ENCODE results near the gene NTNG2.
A peak's percentile ranks its signal among the peaks of the same experiment; 100 is the strongest.
"Not testable (repeated sequence)": the region's sequence is repeated elsewhere in the genome, so short reads cannot be mapped to it uniquely, and the experiment has no call there.

NTNG2 gene

GRCh38 chr9:132129535-132129934 lies 32.3 kb upstream of the NTNG2 start:
- DNase-seq (ENCODE audit: insufficient read length) (no peak), FAIRE-seq (no peak)
- TF ChIP-seq POLR2A (IDR thresholded peaks at IDR 0.05; ENCODE audit: low read depth, low read length) (no peak), POLR2AphosphoS5 (IDR thresholded peaks at IDR 0.05; ENCODE audit: low read depth, low read length) (no peak), TAF1 (IDR thresholded peaks at IDR 0.05; ENCODE audit: borderline replicate concordance, low read depth, low read length) (no peak)

- not testable (repeated sequence) for FAIRE-seq; DNase-seq (ENCODE audit: insufficient read length)
These were observed 27.8 kb upstream of the NTNG2 start for GRCh38 chr9:132134085-132134484.

GRCh38 chr9:132135456-132135855 lies 26.4 kb upstream of the NTNG2 start:
- TF ChIP-seq TAF1 (IDR thresholded peaks at IDR 0.05; ENCODE audit: borderline replicate concordance, low read depth, low read length): no peak
- TF ChIP-seq POLR2AphosphoS5 (IDR thresholded peaks at IDR 0.05; ENCODE audit: low read depth, low read length): no peak
- no peak for TF ChIP-seq POLR2A (IDR thresholded peaks at IDR 0.05; ENCODE audit: low read depth, low read length)
- FAIRE-seq (no peak), DNase-seq (ENCODE audit: insufficient read length) (no peak)

GRCh38 chr9:132136151-132136780 lies 25.6 kb upstream of the NTNG2 start:
- no peak for FAIRE-seq
- DNase-seq (ENCODE audit: insufficient read length): no peak
- no peak for TF ChIP-seq POLR2A (IDR thresholded peaks at IDR 0.05; ENCODE audit: low read depth, low read length)
- TF ChIP-seq POLR2AphosphoS5 (IDR thresholded peaks at IDR 0.05; ENCODE audit: low read depth, low read length): no peak
- TF ChIP-seq TAF1 (IDR thresholded peaks at IDR 0.05; ENCODE audit: borderline replicate concordance, low read depth, low read length): no peak

GRCh38 chr9:132141344-132141947 lies 20.4 kb upstream of the NTNG2 start:
- no peak for DNase-seq (ENCODE audit: insufficient read length)
- TF ChIP-seq POLR2A (IDR thresholded peaks at IDR 0.05; ENCODE audit: low read depth, low read length) (no peak), POLR2AphosphoS5 (IDR thresholded peaks at IDR 0.05; ENCODE audit: low read depth, low read length) (no peak), TAF1 (IDR thresholded peaks at IDR 0.05; ENCODE audit: borderline replicate concordance, low read depth, low read length) (no peak)
- FAIRE-seq: no peak

- no peak for FAIRE-seq
- no peak for TF ChIP-seq POLR2AphosphoS5 (IDR thresholded peaks at IDR 0.05; ENCODE audit: low read depth, low read length)
- TF ChIP-seq POLR2A (IDR thresholded peaks at IDR 0.05; ENCODE audit: low read depth, low read length): no peak
- no peak for TF ChIP-seq TAF1 (IDR thresholded peaks at IDR 0.05; ENCODE audit: borderline replicate concordance, low read depth, low read length)
- no peak for DNase-seq (ENCODE audit: insufficient read length)
These were observed 19.8 kb upstream of the NTNG2 start for GRCh38 chr9:132141948-132142594.

GRCh38 chr9:132142924-132143323 lies 18.9 kb upstream of the NTNG2 start:
- DNase-seq (ENCODE audit: insufficient read length) (no peak), FAIRE-seq (no peak)
- TF ChIP-seq POLR2A (IDR thresholded peaks at IDR 0.05; ENCODE audit: low read depth, low read length): no peak
- no peak for TF ChIP-seq POLR2AphosphoS5 (IDR thresholded peaks at IDR 0.05; ENCODE audit: low read depth, low read length)
- no peak for TF ChIP-seq TAF1 (IDR thresholded peaks at IDR 0.05; ENCODE audit: borderline replicate concordance, low read depth, low read length)

- DNase-seq (ENCODE audit: insufficient read length): no peak
- TF ChIP-seq POLR2AphosphoS5 (IDR thresholded peaks at IDR 0.05; ENCODE audit: low read depth, low read length) (no peak), POLR2A (IDR thresholded peaks at IDR 0.05; ENCODE audit: low read depth, low read length) (no peak), TAF1 (IDR thresholded peaks at IDR 0.05; ENCODE audit: borderline replicate concordance, low read depth, low read length) (no peak)
- FAIRE-seq: no peak
These were observed 18.5 kb upstream of the NTNG2 start for GRCh38 chr9:132143359-132143758.

GRCh38 chr9:132144708-132145365 lies 17.0 kb upstream of the NTNG2 start:
- DNase-seq (ENCODE audit: insufficient read length) (no peak), FAIRE-seq (peak; percentile 66)
- TF ChIP-seq POLR2A (IDR thresholded peaks at IDR 0.05; ENCODE audit: low read depth, low read length) (no peak), TAF1 (IDR thresholded peaks at IDR 0.05; ENCODE audit: borderline replicate concordance, low read depth, low read length) (no peak), POLR2AphosphoS5 (IDR thresholded peaks at IDR 0.05; ENCODE audit: low read depth, low read length) (no peak)

GRCh38 chr9:132146039-132146438 lies 15.8 kb upstream of the NTNG2 start:
- DNase-seq (ENCODE audit: insufficient read length) (no peak), FAIRE-seq (no peak)
- TF ChIP-seq POLR2A (IDR thresholded peaks at IDR 0.05; ENCODE audit: low read depth, low read length) (no peak), TAF1 (IDR thresholded peaks at IDR 0.05; ENCODE audit: borderline replicate concordance, low read depth, low read length) (no peak), POLR2AphosphoS5 (IDR thresholded peaks at IDR 0.05; ENCODE audit: low read depth, low read length) (no peak)

- no peak for TF ChIP-seq POLR2A (IDR thresholded peaks at IDR 0.05; ENCODE audit: low read depth, low read length)
- TF ChIP-seq TAF1 (IDR thresholded peaks at IDR 0.05; ENCODE audit: borderline replicate concordance, low read depth, low read length): no peak
- TF ChIP-seq POLR2AphosphoS5 (IDR thresholded peaks at IDR 0.05; ENCODE audit: low read depth, low read length): no peak
- FAIRE-seq (no peak), DNase-seq (ENCODE audit: insufficient read length) (no peak)
These were observed 15.3 kb upstream of the NTNG2 start for GRCh38 chr9:132146575-132146974.

- no peak for FAIRE-seq
- DNase-seq (ENCODE audit: insufficient read length): no peak
- no peak for TF ChIP-seq POLR2A (IDR thresholded peaks at IDR 0.05; ENCODE audit: low read depth, low read length)
- no peak for TF ChIP-seq TAF1 (IDR thresholded peaks at IDR 0.05; ENCODE audit: borderline replicate concordance, low read depth, low read length)
- no peak for TF ChIP-seq POLR2AphosphoS5 (IDR thresholded peaks at IDR 0.05; ENCODE audit: low read depth, low read length)
These were observed 14.5 kb upstream of the NTNG2 start for GRCh38 chr9:132147331-132147730.
